Measurements from ENCODE around the gene XPO6.

XPO6 gene

GRCh38 chr16:28191364-28191960, 20.3 kb downstream of the XPO6 start:
- DNase-seq (ENCODE audit: low read depth), result peak; percentile 96
- no peak overlapping the region for H3K4me3 ChIP-seq (ENCODE audit: low read length)
- TF ChIP-seq CTCF (IDR thresholded peaks at IDR 0.05; ENCODE audit: insufficient read depth, low read depth, low read length, missing control alignments), result peak; percentile 12

GRCh38 chr16:28189245-28189644, 22.5 kb downstream of the XPO6 start:
- peak; percentile 59 for DNase-seq (ENCODE audit: low read depth)
- no peak overlapping the region for H3K4me3 ChIP-seq (ENCODE audit: low read length)
- no peak for TF ChIP-seq CTCF (IDR thresholded peaks at IDR 0.05; ENCODE audit: insufficient read depth, low read depth, low read length, missing control alignments)

- no peak for TF ChIP-seq CTCF (IDR thresholded peaks at IDR 0.05; ENCODE audit: insufficient read depth, low read depth, low read length, missing control alignments)
- H3K4me3 ChIP-seq (ENCODE audit: low read length), result no peak overlapping the region
- no peak for DNase-seq (ENCODE audit: low read depth)
These were observed 23.5 kb downstream of the XPO6 start for GRCh38 chr16:28188085-28188916.

GRCh38 chr16:28187595-28188004, 24.2 kb downstream of the XPO6 start:
- no peak for TF ChIP-seq CTCF (IDR thresholded peaks at IDR 0.05; ENCODE audit: insufficient read depth, low read depth, low read length, missing control alignments)
- DNase-seq (ENCODE audit: low read depth), result no peak
- H3K4me3 ChIP-seq (ENCODE audit: low read length), result no peak overlapping the region

GRCh38 chr16:28186752-28187151, 25.0 kb downstream of the XPO6 start:
- DNase-seq (ENCODE audit: low read depth), result no peak
- no peak for TF ChIP-seq CTCF (IDR thresholded peaks at IDR 0.05; ENCODE audit: insufficient read depth, low read depth, low read length, missing control alignments)
- no peak overlapping the region for H3K4me3 ChIP-seq (ENCODE audit: low read length)

- no peak overlapping the region for H3K4me3 ChIP-seq (ENCODE audit: low read length)
- no peak for DNase-seq (ENCODE audit: low read depth)
- no peak for TF ChIP-seq CTCF (IDR thresholded peaks at IDR 0.05; ENCODE audit: insufficient read depth, low read depth, low read length, missing control alignments)
These were observed 26.1 kb downstream of the XPO6 start for GRCh38 chr16:28185696-28186095.
